Dermis microvascular lymphatic vessel endothelial cell (primary cell): Measurements from ENCODE around the gene DNAJB1. TPM values are rescaled to one million over a fixed set of nuclear protein-coding genes. Genes with fewer than 3 reads are reported as not detected.
"Not testable (repeated sequence)": the region's sequence is repeated elsewhere in the genome, so short reads cannot be mapped to it uniquely, and the experiment has no call there.

Experiments used
- DNase-seq, 2 donors: peaks; one replicate each; pipeline versions ENCODE4 v3.0.0 to v3.0.0-alpha.2; 2010; ENCODE audit warnings: low read depth in 2 of 2
- total RNA-seq: library from RNA; depleted of rRNA; stranded (reverse); fragments of >200 nt; gene quantifications from 2 replicates; pipeline ENCODE4 v1.2.1, GENCODE V29; 2014

The DNAJB1 gene
- 23.7 and 34.3 TPM in 2 replicates for total RNA-seq

GRCh38 chr19:14517840-14518505 is at the start of gene DNAJB1:
Gene DNAJB1, minus strand, starts transcription at chr19:14518397. Its CDS starts 48 bp downstream, at chr19:14518349.
- DNase-seq: peak in 1 of 2 donors; percentile 80

DNA sequence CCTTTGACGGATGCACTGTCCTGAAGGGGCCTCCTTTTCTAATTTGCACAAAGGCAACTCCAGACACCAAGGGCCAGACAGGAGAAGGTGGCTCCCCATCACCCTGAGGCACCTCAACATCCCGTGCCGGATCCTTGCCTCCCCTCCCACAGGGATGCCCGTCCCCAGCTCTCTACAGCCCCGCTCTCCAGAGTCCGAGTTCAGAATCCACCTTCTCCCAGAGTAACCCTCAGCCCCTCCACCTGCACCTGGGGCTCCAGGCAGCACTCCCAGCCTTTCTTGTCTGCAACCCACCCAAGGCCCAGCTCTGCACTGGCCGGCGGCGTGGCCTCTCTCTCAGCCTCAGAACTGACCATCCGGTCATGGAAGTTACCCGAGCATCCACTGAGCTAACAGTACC is 48.9 kb upstream of the DNAJB1 start:
- no peak for DNase-seq

- no peak for DNase-seq
Observed at GRCh38 chr19:14566712-14567077, 48.5 kb upstream of the DNAJB1 start.

DNA sequence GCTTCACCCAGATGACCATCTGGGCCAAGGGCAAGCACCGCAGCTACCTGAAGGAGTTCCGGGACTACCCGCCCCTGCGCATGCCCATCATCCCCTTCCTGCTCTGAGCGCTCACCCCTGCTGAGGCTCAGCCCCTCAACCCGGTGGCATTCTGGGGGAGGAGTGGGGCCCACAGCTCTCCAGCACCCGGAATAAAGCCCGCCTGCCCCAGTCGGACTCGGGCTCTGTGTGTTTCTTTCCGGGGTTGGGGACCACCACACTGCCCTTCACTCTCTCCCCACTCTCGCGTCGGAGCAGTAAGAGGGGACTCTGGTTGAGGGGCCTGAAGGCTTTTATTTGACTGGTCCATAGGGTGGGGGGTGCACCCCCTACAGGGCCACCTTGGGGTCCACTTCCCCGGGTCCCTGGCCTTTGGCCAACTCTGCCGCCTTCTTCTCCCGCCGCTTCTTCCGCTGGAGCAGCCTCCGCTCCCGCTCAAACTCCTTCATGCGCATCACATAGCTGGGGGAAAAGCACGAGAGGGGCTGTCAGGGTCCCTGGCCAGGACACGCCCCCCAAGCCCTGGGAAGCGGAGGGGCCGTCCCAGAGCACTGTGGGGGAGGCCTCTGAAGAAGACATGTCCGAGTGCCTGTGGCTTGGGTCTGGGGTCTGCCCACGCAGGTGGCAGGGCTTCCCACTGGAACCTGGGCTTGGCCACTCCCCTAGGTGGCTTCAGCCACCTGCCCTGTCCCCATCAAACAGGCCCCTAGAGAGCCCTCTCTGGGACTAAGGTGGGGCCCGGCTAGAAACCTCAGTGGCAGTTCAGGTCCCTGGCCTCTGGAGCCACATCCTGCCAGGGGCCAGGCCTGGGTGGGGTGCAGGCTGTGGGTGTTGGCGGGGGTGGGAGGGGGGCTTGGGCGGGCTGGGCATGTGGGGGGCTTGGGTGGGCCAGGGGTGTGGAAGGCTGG is 47.8 kb upstream of the DNAJB1 start:
- DNase-seq: no peak

- DNase-seq: no peak
Observed at GRCh38 chr19:14565298-14565679, 47.1 kb upstream of the DNAJB1 start.

DNA sequence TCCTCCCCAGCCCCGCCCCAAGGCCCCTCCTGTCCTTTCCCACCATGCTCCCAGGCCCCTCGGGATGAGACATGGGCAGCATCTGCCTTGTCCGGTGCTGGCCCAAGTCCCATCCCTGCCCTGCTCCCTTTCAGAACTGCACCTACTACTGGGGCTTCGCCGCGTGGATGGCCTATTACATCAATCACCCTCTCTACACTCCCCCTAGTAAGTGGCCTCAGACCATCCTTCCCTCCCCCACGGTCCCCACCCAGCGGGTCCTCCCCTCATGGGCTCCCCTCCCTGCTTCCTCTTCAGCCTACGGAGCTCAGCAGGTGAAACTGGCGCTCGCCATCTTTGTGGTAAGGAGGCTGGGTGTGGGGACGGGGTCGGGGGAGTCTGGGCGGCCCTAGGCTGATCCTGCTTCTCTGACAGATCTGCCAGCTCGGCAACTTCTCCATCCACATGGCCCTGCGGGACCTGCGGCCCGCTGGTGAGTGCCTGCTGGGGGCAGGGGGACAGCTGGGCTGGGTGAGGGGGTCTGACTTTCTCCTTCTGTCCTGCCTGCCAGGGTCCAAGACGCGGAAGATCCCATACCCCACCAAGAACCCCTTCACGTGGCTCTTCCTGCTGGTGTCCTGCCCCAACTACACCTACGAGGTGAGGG is 46.6 kb upstream of the DNAJB1 start:
- DNase-seq: not testable (repeated sequence)

DNA sequence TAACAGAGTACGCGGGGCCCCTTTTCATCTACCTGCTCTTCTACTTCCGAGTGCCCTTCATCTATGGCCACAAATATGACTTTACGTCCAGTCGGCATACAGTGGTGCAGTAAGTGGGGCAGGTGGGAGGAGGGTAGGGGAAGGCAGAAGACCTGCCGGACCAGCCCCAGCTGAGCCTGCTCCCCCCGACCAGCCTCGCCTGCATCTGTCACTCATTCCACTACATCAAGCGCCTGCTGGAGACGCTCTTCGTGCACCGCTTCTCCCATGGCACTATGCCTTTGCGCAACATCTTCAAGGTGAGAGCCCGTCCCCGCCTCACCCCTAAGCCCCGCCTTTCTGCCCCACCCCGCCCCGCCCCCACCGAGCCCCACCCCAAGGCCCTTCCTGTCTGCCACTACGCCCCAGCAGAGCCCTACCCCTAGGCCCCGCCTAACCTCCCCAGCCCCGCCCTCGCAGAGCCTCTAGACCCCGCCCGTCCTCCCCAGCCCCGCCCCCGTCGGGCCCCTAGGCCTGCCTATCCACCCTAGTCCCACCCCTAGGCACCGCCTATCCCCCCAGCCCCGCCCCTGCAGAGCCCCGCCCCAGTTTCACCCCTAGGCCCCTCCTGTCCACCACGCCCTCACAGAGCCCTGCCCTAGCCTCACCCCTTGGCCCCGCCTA is 45.9 kb upstream of the DNAJB1 start:
- DNase-seq: peak in 1 of 2 donors; percentile 28

DNA sequence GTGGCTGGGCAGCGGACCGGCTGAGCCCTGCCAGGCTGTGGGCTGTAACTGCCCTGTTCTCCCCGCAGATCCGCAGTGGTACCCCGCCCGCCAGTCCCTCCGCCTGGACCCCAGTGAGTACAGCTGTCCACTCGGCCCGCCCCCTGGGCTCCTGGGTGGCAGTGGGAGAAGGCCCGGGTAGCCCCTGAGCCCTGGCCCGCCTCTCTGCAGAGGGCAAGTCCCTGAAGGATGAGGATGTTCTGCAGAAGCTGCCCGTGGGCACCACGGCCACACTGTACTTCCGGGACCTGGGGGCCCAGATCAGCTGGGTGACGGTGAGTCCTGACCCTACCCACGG is 45.4 kb upstream of the DNAJB1 start:
- no peak for DNase-seq

- DNase-seq: no peak
Observed at GRCh38 chr19:14562660-14563589, 44.7 kb upstream of the DNAJB1 start.

- no peak for DNase-seq
Observed at GRCh38 chr19:14561847-14562351, 43.7 kb upstream of the DNAJB1 start.

- no peak for DNase-seq
Observed at GRCh38 chr19:14561249-14561648, 43.1 kb upstream of the DNAJB1 start.

DNA sequence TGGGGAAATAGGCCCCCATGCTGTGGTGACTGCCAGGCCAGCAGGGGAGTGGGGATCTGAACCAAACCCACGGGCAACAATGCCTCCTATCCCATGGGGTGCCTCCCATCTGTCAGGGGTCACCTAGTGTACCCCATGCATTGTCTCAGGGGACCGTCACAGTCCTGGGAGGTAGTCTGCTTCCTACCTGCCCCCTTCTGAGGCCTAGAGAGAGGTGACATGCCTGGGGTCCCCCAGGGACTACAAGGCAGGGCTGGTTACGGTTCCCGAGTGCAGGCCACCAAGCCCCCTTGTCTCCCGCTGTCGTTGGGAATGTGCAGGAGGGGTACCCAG is 42.5 kb upstream of the DNAJB1 start:
- DNase-seq: no peak

DNA sequence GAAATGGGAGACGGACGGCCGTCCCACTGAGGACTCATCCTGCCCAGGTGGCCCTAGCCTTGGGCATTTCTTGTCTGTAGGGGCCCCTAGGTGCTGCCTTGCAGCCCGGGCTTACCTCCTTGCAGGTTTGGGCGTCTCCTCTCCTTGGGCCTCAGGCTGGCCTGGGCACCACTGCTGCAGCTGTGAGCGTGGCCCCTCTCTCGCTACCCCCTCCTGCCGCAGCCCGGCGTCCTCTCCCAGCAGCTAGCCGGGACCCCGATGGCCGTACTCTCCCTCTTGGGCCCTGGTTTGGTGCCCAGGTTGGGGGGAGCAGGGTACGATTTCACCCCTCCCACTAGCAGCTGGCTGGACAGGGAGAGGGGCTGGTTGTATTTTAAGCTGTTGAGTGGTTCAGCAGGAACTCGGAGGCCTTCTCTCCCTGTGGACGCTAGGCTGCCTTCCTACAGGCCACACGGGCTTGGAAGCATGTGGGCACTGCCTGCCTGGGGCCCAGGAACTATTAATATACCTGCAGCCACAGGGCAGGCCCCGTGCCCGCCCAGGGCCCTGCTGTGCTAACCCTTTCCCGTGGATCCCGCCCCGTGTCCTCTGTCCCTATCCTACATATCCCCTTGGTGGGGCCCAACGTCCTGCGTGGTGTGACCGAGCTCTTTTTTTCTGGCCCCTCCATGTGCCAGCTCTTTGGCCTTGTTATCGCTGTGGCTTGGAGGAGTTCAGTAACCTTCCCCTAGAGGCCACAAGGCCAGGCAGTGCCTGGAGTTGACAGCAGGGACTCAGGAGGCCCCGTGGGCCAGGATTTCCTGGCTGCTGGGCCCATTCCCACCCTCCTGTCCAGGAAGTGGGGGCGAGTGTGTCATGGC is 41.9 kb upstream of the DNAJB1 start:
- peak in 1 of 2 donors; percentile 24 for DNase-seq

- DNase-seq: no peak
Observed at GRCh38 chr19:14558370-14559066, 40.3 kb upstream of the DNAJB1 start.

DNA sequence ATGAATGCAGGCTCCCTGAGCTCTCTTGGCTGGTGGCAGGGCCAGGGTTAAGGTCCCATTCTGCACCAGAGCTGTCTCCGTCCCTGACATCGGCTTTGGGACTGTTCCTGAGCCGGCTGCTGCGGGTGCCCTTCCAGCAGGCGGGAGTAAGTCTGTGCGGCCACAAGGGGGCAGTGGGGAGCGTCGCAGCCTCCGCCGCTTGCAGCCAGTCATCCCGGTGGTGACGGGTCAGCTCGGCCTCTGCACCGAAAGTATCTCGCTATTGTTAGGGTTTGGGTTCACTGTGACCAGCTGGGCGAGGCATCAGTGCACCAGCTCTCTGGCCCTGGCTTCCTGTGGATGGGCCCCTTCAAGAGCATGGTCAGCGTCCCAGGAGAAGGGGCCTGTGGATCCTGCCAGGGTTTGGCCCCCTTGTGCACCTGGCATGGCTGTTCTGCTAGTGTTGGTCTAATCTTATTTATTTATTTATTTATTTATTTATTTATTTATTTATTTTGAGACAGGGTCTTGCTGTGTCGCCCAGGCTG is 38.5 kb upstream of the DNAJB1 start:
- DNase-seq: peak; percentile 73 to 84

GRCh38 chr19:14555918-14556661 is 37.9 kb upstream of the DNAJB1 start:
- DNase-seq: no peak

DNA sequence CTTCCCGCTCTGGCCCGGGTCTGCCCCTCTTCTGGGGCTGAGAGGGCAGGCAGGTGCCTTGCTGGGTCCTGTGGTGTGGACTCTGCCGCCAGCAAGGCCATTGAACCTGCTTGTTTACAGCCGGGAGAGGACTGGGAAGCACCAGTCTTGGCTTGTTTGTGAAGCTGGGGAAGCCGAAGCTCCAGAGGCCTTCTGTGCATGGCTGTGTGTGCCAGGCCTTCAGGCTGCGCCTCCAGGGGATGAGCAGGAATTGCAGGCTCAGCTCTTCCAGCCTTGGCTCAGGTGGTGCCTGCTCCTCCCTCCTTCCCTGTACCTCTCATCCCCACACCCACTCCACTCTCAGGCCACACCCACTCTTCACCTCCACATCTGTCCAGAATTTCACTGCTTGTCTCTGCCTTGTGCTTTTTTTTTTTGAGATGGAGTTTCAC is 36.2 kb upstream of the DNAJB1 start:
- no peak for DNase-seq

GRCh38 chr19:14553939-14554243 is 35.7 kb upstream of the DNAJB1 start:
- DNase-seq: no peak
